GM19351 (cell line): ENCODE data around the gene PER2.
"Not testable (repeated sequence)": the region's sequence is repeated elsewhere in the genome, so short reads cannot be mapped to it uniquely, and the experiment has no call there.

Experiments
- ATAC-seq: cut with Tn5 transposase; IDR thresholded peaks from one replicate; pipeline ENCODE4 v1.9.1; 2021; ENCODE audit warnings: mild to moderate bottlenecking, moderate library complexity; ENCODE audit not compliant: unreplicated experiment

Gene PER2

GRCh38 chr2:238313289-238313990, 25.0 kb upstream of the PER2 start:
- no peak for ATAC-seq

GRCh38 chr2:238310721-238311120, 22.3 kb upstream of the PER2 start:
- not testable (repeated sequence) for ATAC-seq

GRCh38 chr2:238308177-238308576, 19.8 kb upstream of the PER2 start:
- no peak for ATAC-seq

- ATAC-seq: no peak
These were observed 18.2 kb upstream of the PER2 start for GRCh38 chr2:238306672-238306998.

- ATAC-seq: no peak
These were observed 17.7 kb upstream of the PER2 start for GRCh38 chr2:238305965-238306671.

GRCh38 chr2:238305092-238305862, 16.9 kb upstream of the PER2 start:
- ATAC-seq: no peak

DNA sequence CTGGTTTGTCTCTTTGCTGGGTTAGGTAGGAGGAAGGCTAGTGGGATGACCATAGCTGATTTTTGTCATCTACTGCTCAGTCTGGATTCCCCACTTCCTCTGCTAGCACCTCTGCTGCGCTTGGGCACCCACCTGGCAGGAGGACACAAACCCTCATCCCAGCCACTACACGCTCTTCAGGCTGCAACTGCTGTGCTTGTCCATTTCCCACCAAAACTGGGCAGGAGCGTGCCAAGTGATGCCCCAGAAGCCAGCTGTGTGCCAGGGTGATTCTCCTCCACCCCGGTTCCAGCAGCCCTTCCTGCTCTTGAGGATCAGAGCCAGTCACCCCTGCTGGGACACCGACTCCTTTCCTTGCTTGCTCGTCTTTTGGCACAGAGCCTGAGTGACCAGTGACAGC, 15.7 kb upstream of the PER2 start:
- ATAC-seq: no peak

GRCh38 chr2:238302751-238303150, 14.3 kb upstream of the PER2 start:
- no peak for ATAC-seq

- no peak for ATAC-seq
These were observed 13.7 kb upstream of the PER2 start for GRCh38 chr2:238302087-238302486.

- ATAC-seq: no peak
These were observed 11.4 kb upstream of the PER2 start for GRCh38 chr2:238299803-238300202.

- no peak for ATAC-seq
These were observed 8.4 kb upstream of the PER2 start for GRCh38 chr2:238296638-238297457.

GRCh38 chr2:238295144-238296112, 7.0 kb upstream of the PER2 start:
- ATAC-seq: no peak

- ATAC-seq: no peak
These were observed 6.2 kb upstream of the PER2 start for GRCh38 chr2:238294393-238295143.

- ATAC-seq: no peak
These were observed 5.6 kb upstream of the PER2 start for GRCh38 chr2:238294046-238294392.

DNA sequence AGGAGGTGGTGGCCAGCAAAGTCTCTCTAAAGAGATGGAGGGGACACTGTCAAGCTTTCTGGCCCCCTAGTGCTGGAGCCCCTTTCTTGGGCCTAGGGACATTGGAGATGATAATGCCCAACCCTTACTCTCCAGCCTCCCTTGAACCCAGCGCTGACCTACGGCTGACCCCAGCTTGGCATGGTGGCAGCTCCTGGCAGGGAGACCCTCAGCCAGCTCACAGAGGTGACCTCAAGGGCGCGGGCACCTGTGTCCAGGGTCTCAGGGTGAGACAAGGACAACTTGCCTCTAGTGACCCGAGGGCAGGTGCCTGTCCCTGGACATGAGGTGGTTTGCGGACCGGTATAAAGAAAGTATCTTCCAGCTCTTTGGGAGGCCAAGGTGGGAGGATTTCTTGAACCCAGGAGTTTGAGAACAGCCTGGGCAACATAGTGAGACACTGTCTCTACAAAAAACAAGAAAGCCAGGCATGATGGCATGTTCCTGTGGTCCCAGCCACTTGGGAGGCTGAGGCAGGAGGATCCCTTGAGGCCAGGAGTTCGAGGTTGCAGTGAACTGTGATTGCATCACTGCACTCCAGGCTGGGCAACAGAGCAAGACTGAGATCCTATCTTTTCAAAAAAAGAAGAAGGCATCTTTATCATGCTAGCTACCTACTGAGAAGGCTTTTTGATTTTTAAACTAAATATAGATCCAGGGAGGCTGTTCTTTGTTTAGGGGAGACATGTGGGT, 3.3 kb upstream of the PER2 start:
- no peak for ATAC-seq

- no peak for ATAC-seq
These were observed 2.5 kb upstream of the PER2 start for GRCh38 chr2:238290715-238291549.

DNA sequence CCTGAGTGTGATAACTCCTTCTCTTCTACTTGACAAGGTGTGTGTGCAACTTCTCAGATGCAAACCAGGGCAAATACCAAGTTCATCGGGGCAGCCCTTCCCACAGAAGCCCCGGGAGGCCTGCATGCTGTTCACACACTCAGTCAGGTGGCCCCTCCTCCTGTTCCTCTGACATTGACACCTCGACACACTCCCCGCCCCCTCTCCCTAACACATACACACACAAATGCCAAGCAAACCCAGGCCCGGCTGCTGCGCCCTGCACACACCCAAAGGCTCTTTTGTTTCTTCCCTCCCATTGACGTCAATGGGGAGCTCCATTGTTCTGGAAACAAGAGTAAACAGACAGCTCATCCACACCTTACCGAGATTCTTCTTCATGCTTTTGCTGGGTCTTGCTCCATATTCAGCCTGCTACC, 1.7 kb upstream of the PER2 start:
- no peak for ATAC-seq

- no peak for ATAC-seq
These were observed 1.2 kb upstream of the PER2 start for GRCh38 chr2:238289574-238289973.
